NCI-H1694 (cell line): Measurements from ENCODE around the gene C3orf22.
"Not testable (repeated sequence)": the region's sequence is repeated elsewhere in the genome, so short reads cannot be mapped to it uniquely, and the experiment has no call there.

Source experiments
- DNase-seq: peaks from one replicate; lab custom pipeline; 2025; lab: John Stamatoyannopoulos, UW

The C3orf22 gene

GRCh38 chr3:126542340-126543241 lies 16.1 kb downstream of the C3orf22 start:
- DNase-seq = no peak

- DNase-seq = no peak
Measured at GRCh38 chr3:126541628-126542339, 16.9 kb downstream of the C3orf22 start.

- DNase-seq = no peak
Measured at GRCh38 chr3:126540951-126541627, 17.6 kb downstream of the C3orf22 start.

- no peak for DNase-seq
Measured at GRCh38 chr3:126540342-126540849, 18.3 kb downstream of the C3orf22 start.

- DNase-seq = no peak
Measured at GRCh38 chr3:126539558-126540250, 19.0 kb downstream of the C3orf22 start.

GRCh38 chr3:126538966-126539365 lies 19.8 kb downstream of the C3orf22 start:
- DNase-seq = no peak

- DNase-seq = no peak
Measured at GRCh38 chr3:126538316-126538715, 20.4 kb downstream of the C3orf22 start.

GRCh38 chr3:126537730-126538281 lies 20.9 kb downstream of the C3orf22 start:
- no peak for DNase-seq

GRCh38 chr3:126537116-126537729 lies 21.5 kb downstream of the C3orf22 start:
- DNase-seq = no peak

GRCh38 chr3:126536126-126536525 lies 22.6 kb downstream of the C3orf22 start:
- no peak for DNase-seq

- no peak for DNase-seq
Measured at GRCh38 chr3:126535636-126536035, 23.1 kb downstream of the C3orf22 start.

GRCh38 chr3:126534716-126535115 lies 24.0 kb downstream of the C3orf22 start:
- not testable (repeated sequence) for DNase-seq

GRCh38 chr3:126533506-126533905 lies 25.2 kb downstream of the C3orf22 start:
- no peak for DNase-seq

GRCh38 chr3:126531051-126531330 lies 27.7 kb downstream of the C3orf22 start:
- DNase-seq = no peak

- no peak for DNase-seq
Measured at GRCh38 chr3:126530171-126531050, 28.3 kb downstream of the C3orf22 start.

- DNase-seq = no peak
Measured at GRCh38 chr3:126529585-126530170, 29.1 kb downstream of the C3orf22 start.

- DNase-seq = no peak
Measured at GRCh38 chr3:126528800-126529541, 29.8 kb downstream of the C3orf22 start.

- DNase-seq = no peak
Measured at GRCh38 chr3:126528419-126528799, 30.3 kb downstream of the C3orf22 start.
